Testis (tissue), 3 donors: Measurements from ENCODE around the gene PEX13. TPM values are rescaled to one million over a fixed set of nuclear protein-coding genes. Genes with fewer than 3 reads are reported as not detected.
"Not testable (repeated sequence)": the region's sequence is repeated elsewhere in the genome, so short reads cannot be mapped to it uniquely, and the experiment has no call there.

Source experiments
- DNase-seq: peaks from one replicate; pipeline ENCODE4 v3.0.0-alpha.2; 2019
- H3K27ac ChIP-seq, 2 donors: fragments of 200-600 bp; sonication (generic); one replicate each; pipeline ENCODE4 v1.5.1; 2019
- H3K27me3 ChIP-seq: fragments of 200-600 bp; sonication (generic); one replicate; pipeline ENCODE4 v1.5.1; 2019
- H3K36me3 ChIP-seq: fragments of 200-600 bp; sonication (generic); one replicate; pipeline ENCODE4 v1.5.1; 2017; ENCODE audit warnings: low read depth; ENCODE audit errors: missing control alignments
- H3K4me1 ChIP-seq: fragments of 200-600 bp; sonication (generic); one replicate; pipeline ENCODE4 v1.5.1; 2019
- H3K4me3 ChIP-seq, 2 donors: fragments of 200-600 bp; sonication (generic); one replicate each; pipeline ENCODE4 v1.5.1; 2017 to 2019
- H3K9me3 ChIP-seq: fragments of 200-600 bp; sonication (generic); one replicate; pipeline ENCODE4 v1.5.1; 2017
- CTCF ChIP-seq, 3 experiments: fragments of 450-650 bp in 2 of 3; fragments of 200-600 bp in 1 of 3; sonication (generic) in 1 of 3; IDR thresholded peaks; one replicate each; pipeline ENCODE4 v1.5.1; 2016 to 2019; ENCODE audit warnings: antibody characterized with exemption in 3 of 3, mild to moderate bottlenecking in 2 of 3, moderate library complexity in 1 of 3
- POLR2A ChIP-seq: fragments of 450-650 bp; IDR thresholded peaks from one replicate; pipeline ENCODE4 v1.6.1; 2017; ENCODE audit warnings: antibody characterized with exemption, mild to moderate bottlenecking, moderate library complexity
- WGBS, 2 donors: methylation state at CpG; one replicate each; pipeline ENCODE4 v1.1.5; 2018; 5-methylcytosine and 5-hydroxymethylcytosine counted together
- intact Hi-C: fragments of 100-400 bp; cut with DNase I; formaldehyde crosslinking; loops from one replicate; pipeline ENCODE4 v1.15.1; 2023; ENCODE audit warnings: low total_unique reads
- polyA plus RNA-seq: library from polyadenylated mRNA; stranded (reverse); fragments of 350-450 nt; fragmentation: Illumina TruSeq; extraction: RNeasy Lipid Tissue Mini Kit (QIAGEN cat#74804); gene quantifications from one replicate; pipeline ENCODE4 v1.2.3, GENCODE V29; 2014; ENCODE audit warnings: low read depth, low replicate concordance; ENCODE audit not compliant: insufficient read depth
- total RNA-seq, 2 donors: library from RNA; depleted of rRNA; stranded (reverse); fragments of >200 nt; gene quantifications; one replicate each; pipeline ENCODE4 v1.2.3, GENCODE V29; 2016

PEX13 gene
- total and polyA plus RNA-seq, 3 donors from 2014 or later: 34.6 to 44.3 (median 39.0) TPM

GRCh38 chr2:61005736-61006135, 11.8 kb upstream of the PEX13 start:
- 87 to 96% methylated on average over 3 of the region's 3 CpGs for WGBS, 2 donors
- intact Hi-C loops: no loop called here

DNA sequence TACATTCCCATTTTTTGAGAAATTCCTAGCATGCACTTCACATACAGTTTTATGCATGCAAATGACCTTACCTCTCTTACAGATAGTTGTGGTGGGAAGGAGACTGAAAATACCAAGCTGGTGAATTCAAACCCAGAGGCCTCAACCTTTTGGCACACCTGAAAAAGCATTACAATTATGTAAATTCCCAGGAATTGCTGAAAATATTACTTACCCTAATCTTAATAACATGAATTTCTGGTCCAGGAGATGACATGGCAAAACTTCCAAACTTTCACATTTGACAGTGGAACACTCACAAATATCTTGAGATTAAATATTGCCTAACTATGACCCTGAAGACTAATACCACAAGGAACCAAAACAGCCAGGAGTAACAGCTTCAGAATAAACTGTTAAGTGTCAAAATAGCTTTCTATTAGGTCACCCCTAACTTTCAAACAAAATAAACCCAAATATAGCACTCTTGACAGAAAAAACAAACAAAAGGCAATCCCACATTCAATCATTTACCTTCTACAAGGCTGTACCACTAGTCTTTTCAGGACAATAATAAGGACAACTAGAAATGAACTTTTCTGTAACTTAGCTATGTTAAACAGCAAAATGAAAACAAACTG, 10.9 kb upstream of the PEX13 start:
- Histone ChIP-seq H3K27ac (no peak overlapping the region), H3K9me3 (no peaks in the 10 kb centered on the region), H3K4me3 (no peak overlapping the region), H3K27me3 (no peaks in the 10 kb centered on the region), H3K36me3 (no peaks in the 10 kb centered on the region), H3K4me1 (no peaks in the 10 kb centered on the region)
- intact Hi-C loops: no loop called here
- TF ChIP-seq POLR2A: no peak
- TF ChIP-seq CTCF (IDR thresholded peaks at IDR 0.05): no peak
- DNase-seq: no peak

More at GRCh38 chr2:61005736-61006135, 11.8 kb upstream of the PEX13 start:
- no peaks in the 10 kb centered on the region for H3K27me3 ChIP-seq
- no peaks in the 10 kb centered on the region for H3K36me3 ChIP-seq
- DNase-seq: no peak
- H3K4me1 ChIP-seq: no peaks in the 10 kb centered on the region
- H3K4me3 ChIP-seq: no peak overlapping the region
- H3K9me3 ChIP-seq: no peaks in the 10 kb centered on the region
- TF ChIP-seq CTCF (IDR thresholded peaks at IDR 0.05): no peak
- TF ChIP-seq POLR2A: no peak
- H3K27ac ChIP-seq: no peak overlapping the region

DNA sequence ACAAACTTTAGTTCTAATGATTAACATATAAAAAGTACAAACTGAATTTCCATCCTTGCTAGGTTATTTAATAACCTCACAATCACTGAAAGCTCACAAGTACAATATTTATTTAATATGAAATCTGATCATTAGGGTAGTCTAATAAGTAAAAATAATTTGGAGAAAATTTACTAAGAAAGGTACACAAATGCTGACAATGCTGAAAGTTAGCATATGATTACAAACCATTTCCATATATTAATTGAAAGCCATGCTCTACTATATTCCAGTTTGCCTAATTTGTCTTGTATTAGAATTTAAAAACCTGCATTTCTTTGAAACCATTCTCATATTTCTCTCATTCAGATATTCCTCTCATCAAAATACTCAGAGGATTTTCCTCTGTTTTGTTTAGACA, 8.2 kb upstream of the PEX13 start:
- no peaks in the 10 kb centered on the region for H3K4me1 ChIP-seq
- no peak for DNase-seq
- H3K4me3 ChIP-seq: no peak overlapping the region
- TF ChIP-seq POLR2A (no peak), CTCF (IDR thresholded peaks at IDR 0.05) (no peak)
- H3K27me3 ChIP-seq: no peaks in the 10 kb centered on the region
- no peaks in the 10 kb centered on the region for H3K36me3 ChIP-seq
- H3K9me3 ChIP-seq: no peaks in the 10 kb centered on the region
- intact Hi-C loops: no loop called here
- no peak overlapping the region for H3K27ac ChIP-seq

DNA sequence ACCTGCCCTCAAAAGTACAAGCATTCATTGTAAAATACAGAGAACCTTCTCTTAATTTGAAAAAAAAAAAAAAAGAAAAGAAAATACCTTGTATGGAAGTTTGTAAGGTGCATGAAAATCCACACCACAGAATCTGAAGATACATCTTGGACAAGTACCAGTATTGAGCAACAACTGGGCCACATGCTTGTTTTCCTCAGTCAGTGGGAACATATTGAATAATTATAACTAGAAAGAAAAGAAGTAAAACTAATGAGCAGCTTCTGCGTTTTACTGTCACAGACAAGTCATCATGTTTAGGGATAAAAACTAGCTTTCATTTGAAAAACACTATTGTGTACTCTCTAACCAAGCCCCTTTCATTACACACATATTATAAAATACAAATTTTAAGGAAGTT, 5.8 kb upstream of the PEX13 start:
- H3K36me3 ChIP-seq: no peaks in the 10 kb centered on the region
- DNase-seq: no peak
- H3K27me3 ChIP-seq: no peaks in the 10 kb centered on the region
- intact Hi-C loops: no loop called here
- WGBS, 2 donors: 78 to 88% methylated on average over 1 of the region's 1 CpG
- H3K4me1 ChIP-seq: peaks cover 9% of the 10 kb centered on the region
- no peak for TF ChIP-seq CTCF (IDR thresholded peaks at IDR 0.05)
- TF ChIP-seq POLR2A: no peak
- no peaks in the 10 kb centered on the region for H3K9me3 ChIP-seq
- H3K27ac ChIP-seq: no peak overlapping the region
- no peak overlapping the region for H3K4me3 ChIP-seq

- intact Hi-C loops, H3K4me3 ChIP-seq, DNase-seq, H3K9me3 ChIP-seq, H3K27me3 ChIP-seq, H3K4me1 ChIP-seq, H3K36me3 ChIP-seq, H3K27ac ChIP-seq: not testable (repeated sequence)
- WGBS, 2 donors: 79 to 86% methylated on average over 2 of the region's 2 CpGs
These were observed 5.2 kb upstream of the PEX13 start for GRCh38 chr2:61012303-61012702.
